ENCODE data around the gene PIGK.

Gene PIGK

GRCh38 chr1:77056525-77056924 is 162.7 kb downstream of the PIGK start:
- no peak for DNase-seq (ENCODE audit: low read depth, low spot score)
- no peak overlapping the region for H3K4me3 ChIP-seq (ENCODE audit: low read length)

- no peak for DNase-seq (ENCODE audit: low read depth, low spot score)
- no peak overlapping the region for H3K4me3 ChIP-seq (ENCODE audit: low read length)
Measured at GRCh38 chr1:77051425-77051824, 167.8 kb downstream of the PIGK start.

GRCh38 chr1:77048615-77049005 is 170.6 kb downstream of the PIGK start:
- no peak overlapping the region for H3K4me3 ChIP-seq (ENCODE audit: low read length)
- no peak for DNase-seq (ENCODE audit: low read depth, low spot score)

- DNase-seq (ENCODE audit: low read depth, low spot score), result peak; percentile 72
- H3K4me3 ChIP-seq (ENCODE audit: low read length), result no peak overlapping the region
Measured at GRCh38 chr1:77047978-77048614, 171.1 kb downstream of the PIGK start.

GRCh38 chr1:77047575-77047974 is 171.7 kb downstream of the PIGK start:
- H3K4me3 ChIP-seq (ENCODE audit: low read length), result no peak overlapping the region
- no peak for DNase-seq (ENCODE audit: low read depth, low spot score)

GRCh38 chr1:77044133-77044849 is 174.9 kb downstream of the PIGK start:
- H3K4me3 ChIP-seq (ENCODE audit: low read length), result no peak overlapping the region
- no peak for DNase-seq (ENCODE audit: low read depth, low spot score)

- no peak for DNase-seq (ENCODE audit: low read depth, low spot score)
- no peak overlapping the region for H3K4me3 ChIP-seq (ENCODE audit: low read length)
Measured at GRCh38 chr1:77040826-77041225, 178.4 kb downstream of the PIGK start.

GRCh38 chr1:77039739-77040138 is 179.5 kb downstream of the PIGK start:
- no peak for DNase-seq (ENCODE audit: low read depth, low spot score)
- H3K4me3 ChIP-seq (ENCODE audit: low read length), result no peak overlapping the region

GRCh38 chr1:77039111-77039510 is 180.1 kb downstream of the PIGK start:
- no peak for DNase-seq (ENCODE audit: low read depth, low spot score)

More at GRCh38 chr1:77039111-77039510, 180.1 kb downstream of the PIGK start:
- H3K4me3 ChIP-seq (ENCODE audit: low read length), result no peak overlapping the region

Data from Jurkat, Clone E6-1 (cell line).